Large intestine (tissue), 3 donors: Measurements from ENCODE around the gene AATK. TPM values are rescaled to one million over a fixed set of nuclear protein-coding genes. Genes with fewer than 3 reads are reported as not detected.
"Not testable (repeated sequence)": the region's sequence is repeated elsewhere in the genome, so short reads cannot be mapped to it uniquely, and the experiment has no call there.

Source experiments
- DNase-seq, 2 donors: peaks; one replicate each; pipeline versions ENCODE4 v3.0.0 to v3.0.0-alpha.2; 2013
- H3K27ac ChIP-seq: one replicate; pipeline ENCODE4 v1.5.1; 2013; ENCODE audit warnings: low read length
- H3K27me3 ChIP-seq: 2 replicates; pipeline ENCODE4 v1.6.1; 2013; ENCODE audit warnings: low read length; ENCODE audit not compliant: control insufficient read depth, insufficient read depth
- H3K36me3 ChIP-seq: 2 replicates; pipeline ENCODE4 v1.6.1; 2013; ENCODE audit warnings: low read length; ENCODE audit not compliant: control insufficient read depth, insufficient read depth
- H3K4me1 ChIP-seq: one replicate; pipeline ENCODE4 v1.6.1; 2013; ENCODE audit warnings: low read length; ENCODE audit not compliant: control insufficient read depth, insufficient read depth
- H3K4me3 ChIP-seq: one replicate; pipeline ENCODE4 v1.5.1; 2013; ENCODE audit warnings: low read length
- H3K9me3 ChIP-seq: one replicate; pipeline ENCODE4 v1.6.1; 2013; ENCODE audit warnings: mild to moderate bottlenecking, low read depth, low read length, moderate library complexity; ENCODE audit not compliant: control insufficient read depth
- WGBS: methylation state at CpG from one replicate; pipeline ENCODE4 v1.1.5; 2013; ENCODE audit warnings: low lambda C conversion rate; ENCODE audit not compliant: insufficient coverage; 5-methylcytosine and 5-hydroxymethylcytosine counted together
- polyA plus RNA-seq: library from polyadenylated mRNA; unstranded; fragments of 120-200 nt; gene quantifications from one replicate; pipeline ENCODE4 v1.2.1, GENCODE V29; 2013

The AATK gene
- polyA plus RNA-seq, 1 donor = 81.2 TPM

DNA sequence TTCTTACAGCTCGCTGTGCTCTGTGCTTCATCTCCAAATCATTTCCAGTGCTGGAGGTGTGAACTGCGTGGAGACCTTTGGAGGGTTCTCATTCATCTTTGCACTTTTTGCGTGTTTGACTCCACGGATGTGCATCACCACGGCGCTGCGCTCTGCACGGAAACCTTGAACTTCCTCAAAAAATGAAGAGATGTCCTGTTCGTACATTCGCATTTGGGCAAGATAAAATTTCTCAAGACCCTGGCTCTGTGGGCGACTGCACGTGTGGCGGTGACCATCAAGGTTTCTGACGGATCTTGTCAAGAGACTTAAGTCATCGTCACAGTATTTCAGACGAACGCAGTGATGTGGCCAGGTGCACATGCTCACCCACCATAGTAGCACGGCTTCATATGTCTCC, 11.1 kb downstream of the AATK start:
- Histone ChIP-seq H3K4me3 (no peak overlapping the region), H3K27me3 (no peaks in the 10 kb centered on the region), H3K4me1 (no peaks in the 10 kb centered on the region), H3K9me3 (peaks cover 5% of the 10 kb centered on the region), H3K36me3 (no peaks in the 10 kb centered on the region), H3K27ac (no peak overlapping the region)
- DNase-seq = no peak
- WGBS = 100% methylated on average over 3 of the region's 18 CpGs

DNA sequence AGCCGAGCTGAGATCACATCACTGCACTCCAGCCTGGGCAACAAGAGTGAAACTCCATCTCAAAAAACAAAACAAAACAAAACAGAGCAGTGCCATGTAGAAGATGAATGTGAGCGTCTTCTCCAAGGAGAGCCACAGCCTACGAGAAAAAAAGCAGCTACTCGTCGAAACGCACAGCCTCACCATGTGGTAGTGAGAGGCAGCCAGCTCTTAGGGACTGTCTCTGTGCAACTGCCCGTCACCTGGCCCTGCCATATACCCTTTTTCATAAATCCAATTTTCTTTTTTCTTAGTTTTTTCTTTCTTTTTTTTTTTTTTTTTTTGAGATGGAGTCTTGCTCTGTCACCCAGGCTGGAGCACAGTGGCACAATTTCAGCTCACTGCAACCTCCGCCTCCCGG, 12.0 kb downstream of the AATK start:
- H3K4me1 ChIP-seq, H3K27me3 ChIP-seq, H3K4me3 ChIP-seq, H3K9me3 ChIP-seq, H3K27ac ChIP-seq, DNase-seq, H3K36me3 ChIP-seq: not testable (repeated sequence)
- no CpG with 5 or more reads among the region's 9 CpGs for WGBS

GRCh38 chr17:81153340-81153803, 12.6 kb downstream of the AATK start:
- Histone ChIP-seq H3K36me3 (no peaks in the 10 kb centered on the region), H3K27me3 (no peaks in the 10 kb centered on the region), H3K4me1 (no peaks in the 10 kb centered on the region), H3K9me3 (peaks cover 5% of the 10 kb centered on the region), H3K4me3 (no peak overlapping the region), H3K27ac (no peak overlapping the region)
- no peak for DNase-seq
- WGBS = no CpG with 5 or more reads among the region's 17 CpGs

DNA sequence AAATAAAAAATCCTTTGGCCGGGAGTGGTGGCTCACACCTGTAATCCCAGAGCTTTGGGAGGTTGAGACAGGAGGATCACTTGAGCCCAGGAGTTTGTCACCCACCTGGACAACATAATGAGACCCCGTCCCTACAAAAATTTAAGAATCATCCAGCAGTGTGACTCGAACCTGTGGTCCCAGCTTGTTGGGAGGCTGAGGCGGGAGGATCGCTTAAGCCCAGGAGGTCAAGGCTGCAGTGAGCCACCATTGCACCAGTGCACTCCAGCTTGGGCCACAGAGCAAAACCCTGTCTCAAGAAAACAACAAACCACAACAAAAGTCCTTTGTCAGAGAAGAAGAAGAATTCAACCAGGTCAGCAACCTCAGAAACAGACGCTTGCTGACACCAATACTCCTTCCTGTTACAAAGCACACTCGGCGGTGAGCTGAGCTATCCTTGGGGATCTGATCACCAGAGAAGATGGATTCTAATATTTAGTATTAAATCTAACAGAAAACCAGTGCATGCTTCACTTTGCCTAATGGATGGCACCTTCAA, 13.7 kb downstream of the AATK start:
- Histone ChIP-seq H3K4me1 (no peaks in the 10 kb centered on the region), H3K27ac (no peak overlapping the region), H3K9me3 (no peaks in the 10 kb centered on the region), H3K4me3 (no peak overlapping the region), H3K27me3 (no peaks in the 10 kb centered on the region), H3K36me3 (no peaks in the 10 kb centered on the region)
- DNase-seq = no peak
- WGBS = 100% methylated on average over 1 of the region's 8 CpGs

DNA sequence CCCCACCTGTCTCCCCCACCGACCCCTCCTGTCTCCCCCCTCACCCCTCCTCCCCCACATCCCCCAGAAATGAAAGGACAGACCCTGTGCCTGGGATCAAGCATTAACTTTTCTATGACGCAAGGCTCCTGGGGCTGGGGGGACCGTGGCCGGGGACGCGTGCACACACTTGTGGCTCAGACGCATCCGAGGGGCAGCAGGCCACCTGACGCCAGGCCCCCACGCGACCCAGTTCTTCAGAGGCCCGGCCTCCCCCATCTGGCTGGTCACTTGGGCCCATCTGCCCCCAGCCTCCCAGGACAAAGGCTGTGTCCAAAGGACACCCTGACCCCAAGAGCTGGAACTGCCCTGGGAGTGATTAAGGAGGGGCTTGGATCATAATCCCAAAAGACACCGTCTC, 14.7 kb downstream of the AATK start:
- H3K27ac ChIP-seq = no peak overlapping the region
- WGBS = no CpG with 5 or more reads among the region's 13 CpGs
- H3K36me3 ChIP-seq = no peaks in the 10 kb centered on the region
- no peaks in the 10 kb centered on the region for H3K4me1 ChIP-seq
- no peaks in the 10 kb centered on the region for H3K27me3 ChIP-seq
- no peaks in the 10 kb centered on the region for H3K9me3 ChIP-seq
- no peak for DNase-seq
- no peak overlapping the region for H3K4me3 ChIP-seq

GRCh38 chr17:81150377-81151077, 15.5 kb downstream of the AATK start:
- H3K4me1 ChIP-seq = no peaks in the 10 kb centered on the region
- no peak overlapping the region for H3K27ac ChIP-seq
- no peak for DNase-seq
- H3K36me3 ChIP-seq = no peaks in the 10 kb centered on the region
- no peak overlapping the region for H3K4me3 ChIP-seq
- no CpG with 5 or more reads among the region's 14 CpGs for WGBS
- H3K27me3 ChIP-seq = no peaks in the 10 kb centered on the region
- no peaks in the 10 kb centered on the region for H3K9me3 ChIP-seq

DNA sequence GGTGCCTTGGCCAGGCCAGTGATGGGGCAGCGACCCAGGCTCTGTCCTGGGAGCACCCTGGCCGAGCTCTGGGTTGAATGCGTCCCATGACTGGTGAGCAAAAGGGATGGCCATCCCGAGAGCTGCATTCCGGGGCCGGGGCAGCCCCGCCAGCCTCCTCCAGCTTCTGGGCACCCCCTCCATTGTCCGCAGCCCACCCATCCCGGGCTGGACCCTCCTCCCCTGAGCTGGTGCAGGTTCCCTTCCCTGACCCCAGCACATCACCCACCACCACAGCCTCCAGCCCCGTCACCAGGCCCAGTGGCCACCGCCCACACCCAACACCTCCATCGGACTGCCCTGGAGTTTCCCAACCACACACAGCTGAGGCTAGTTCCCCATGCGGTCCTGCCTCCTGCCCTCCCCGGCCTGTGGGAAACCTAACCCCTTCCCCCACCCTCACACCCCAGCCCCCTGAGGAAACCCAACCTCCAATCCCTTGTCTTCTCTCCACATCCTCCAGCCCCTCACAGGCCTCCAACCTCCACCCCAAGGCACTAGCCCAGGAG, 17.0 kb downstream of the AATK start:
- Histone ChIP-seq H3K27me3 (no peaks in the 10 kb centered on the region), H3K27ac (no peak overlapping the region), H3K4me3 (no peak overlapping the region), H3K4me1 (peaks cover 3% of the 10 kb centered on the region), H3K9me3 (no peaks in the 10 kb centered on the region), H3K36me3 (no peaks in the 10 kb centered on the region)
- no CpG with 5 or more reads among the region's 14 CpGs for WGBS
- no peak for DNase-seq

GRCh38 chr17:81148571-81148970, 17.4 kb downstream of the AATK start:
- Histone ChIP-seq H3K27me3 (no peaks in the 10 kb centered on the region), H3K9me3 (no peaks in the 10 kb centered on the region), H3K36me3 (no peaks in the 10 kb centered on the region), H3K27ac (no peak overlapping the region), H3K4me3 (no peak overlapping the region), H3K4me1 (peaks cover 8% of the 10 kb centered on the region)
- no peak for DNase-seq
- no CpG with 5 or more reads among the region's 15 CpGs for WGBS

DNA sequence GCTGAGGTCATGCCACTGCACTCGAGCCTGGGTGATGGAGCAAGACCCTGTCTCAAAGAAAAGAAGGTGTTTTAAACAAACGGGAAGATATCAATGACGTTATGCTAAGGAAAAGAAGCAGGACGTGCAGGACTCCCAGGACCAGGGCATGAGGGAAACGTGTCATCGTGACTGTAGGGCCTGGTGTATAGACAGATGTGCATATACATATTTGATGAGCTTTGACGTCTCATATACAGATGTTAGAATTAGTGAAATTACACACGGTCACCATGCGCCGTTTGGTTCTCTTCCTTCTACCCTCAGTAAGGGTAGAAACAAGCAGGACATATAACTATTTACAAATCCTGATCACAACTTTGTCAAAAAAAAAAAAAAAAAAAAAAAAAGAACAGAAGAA, 18.3 kb downstream of the AATK start:
- Histone ChIP-seq H3K4me1 (peaks cover 17% of the 10 kb centered on the region), H3K4me3 (no peak overlapping the region), H3K27me3 (no peaks in the 10 kb centered on the region), H3K9me3 (peaks cover 3% of the 10 kb centered on the region), H3K27ac (no peak overlapping the region), H3K36me3 (no peaks in the 10 kb centered on the region)
- DNase-seq = no peak
- WGBS = 72% methylated on average over 3 of the region's 10 CpGs

GRCh38 chr17:81146208-81146607, 19.8 kb downstream of the AATK start:
- not testable (repeated sequence) for DNase-seq, H3K36me3 ChIP-seq, H3K9me3 ChIP-seq, H3K27ac ChIP-seq, H3K4me3 ChIP-seq, H3K27me3 ChIP-seq
- WGBS = no CpG with 5 or more reads among the region's 10 CpGs
- peaks cover 21% of the 10 kb centered on the region for H3K4me1 ChIP-seq

DNA sequence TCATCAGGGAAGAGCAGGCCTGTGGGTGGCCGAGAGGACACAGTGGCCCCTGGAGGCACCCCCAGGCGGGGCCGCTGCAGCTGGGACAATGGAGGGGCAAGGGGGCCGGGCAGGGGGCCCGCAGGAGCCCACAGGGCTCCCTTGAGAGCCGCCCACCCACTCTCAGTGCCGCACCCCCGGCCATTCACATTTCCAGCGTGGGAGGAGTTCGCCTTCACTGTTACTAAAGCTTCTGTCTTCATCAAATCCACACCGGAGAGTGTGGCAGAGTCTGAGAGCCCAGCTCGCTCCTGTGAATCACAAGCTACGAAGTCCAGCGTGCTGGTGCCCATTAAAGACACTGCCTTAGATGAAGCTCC, 21.6 kb downstream of the AATK start:
- Histone ChIP-seq H3K4me3 (no peak overlapping the region), H3K27ac (no peak overlapping the region), H3K9me3 (peaks cover 3% of the 10 kb centered on the region), H3K27me3 (no peaks in the 10 kb centered on the region), H3K36me3 (no peaks in the 10 kb centered on the region), H3K4me1 (peaks cover 21% of the 10 kb centered on the region)
- DNase-seq = no peak
- WGBS = no CpG with 5 or more reads among the region's 14 CpGs
